ENCODE measurements around the gene TTC9B. TPM values are rescaled to one million over a fixed set of nuclear protein-coding genes. Genes with fewer than 3 reads are reported as not detected.
A peak's percentile ranks its signal among the peaks of the same experiment; 100 is the strongest.

The TTC9B gene
- total RNA-seq, 2 donors from 2014 or later: not detected

DNA sequence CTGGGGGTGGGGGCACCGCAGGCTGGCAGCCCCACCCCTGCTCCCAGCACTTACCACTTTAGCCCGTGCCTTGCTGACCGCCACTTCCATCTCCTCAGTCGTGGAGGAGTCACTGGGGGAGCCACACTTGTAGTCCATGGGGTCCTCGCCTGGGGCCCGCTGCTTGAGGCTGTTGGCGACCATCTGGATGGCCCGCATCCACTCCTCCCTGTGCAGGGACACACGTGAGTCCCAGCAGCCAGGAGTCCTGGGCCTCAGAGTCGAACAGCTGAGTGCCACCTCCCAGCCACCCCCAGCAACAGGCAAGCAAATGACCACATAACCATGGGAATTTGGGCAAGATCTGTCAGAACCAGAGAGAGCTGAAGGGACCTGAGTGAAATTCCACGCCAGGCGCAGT is 24.3 kb upstream of the TTC9B start:
- H3K36me3 ChIP-seq: peaks cover 38% of the 10 kb centered on the region
- TF ChIP-seq, protein P1, sequence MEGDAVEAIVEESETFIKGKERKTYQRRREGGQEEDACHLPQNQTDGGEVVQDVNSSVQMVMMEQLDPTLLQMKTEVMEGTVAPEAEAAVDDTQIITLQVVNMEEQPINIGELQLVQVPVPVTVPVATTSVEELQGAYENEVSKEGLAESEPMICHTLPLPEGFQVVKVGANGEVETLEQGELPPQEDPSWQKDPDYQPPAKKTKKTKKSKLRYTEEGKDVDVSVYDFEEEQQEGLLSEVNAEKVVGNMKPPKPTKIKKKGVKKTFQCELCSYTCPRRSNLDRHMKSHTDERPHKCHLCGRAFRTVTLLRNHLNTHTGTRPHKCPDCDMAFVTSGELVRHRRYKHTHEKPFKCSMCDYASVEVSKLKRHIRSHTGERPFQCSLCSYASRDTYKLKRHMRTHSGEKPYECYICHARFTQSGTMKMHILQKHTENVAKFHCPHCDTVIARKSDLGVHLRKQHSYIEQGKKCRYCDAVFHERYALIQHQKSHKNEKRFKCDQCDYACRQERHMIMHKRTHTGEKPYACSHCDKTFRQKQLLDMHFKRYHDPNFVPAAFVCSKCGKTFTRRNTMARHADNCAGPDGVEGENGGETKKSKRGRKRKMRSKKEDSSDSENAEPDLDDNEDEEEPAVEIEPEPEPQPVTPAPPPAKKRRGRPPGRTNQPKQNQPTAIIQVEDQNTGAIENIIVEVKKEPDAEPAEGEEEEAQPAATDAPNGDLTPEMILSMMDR (IDR thresholded peaks at IDR 0.05): no peak
- H3K9me3 ChIP-seq: no peaks in the 10 kb centered on the region
- H3K4me3 ChIP-seq: no peak overlapping the region
- peaks cover 0 to 44% of the 10 kb centered on the region in 2 donors for H3K4me1 ChIP-seq
- no peaks in the 10 kb centered on the region for H3K27me3 ChIP-seq
- no peak for DNase-seq (ENCODE audit: low spot score)
- H3K27ac ChIP-seq: peak overlapping the region; percentile 28 to 58

DNA sequence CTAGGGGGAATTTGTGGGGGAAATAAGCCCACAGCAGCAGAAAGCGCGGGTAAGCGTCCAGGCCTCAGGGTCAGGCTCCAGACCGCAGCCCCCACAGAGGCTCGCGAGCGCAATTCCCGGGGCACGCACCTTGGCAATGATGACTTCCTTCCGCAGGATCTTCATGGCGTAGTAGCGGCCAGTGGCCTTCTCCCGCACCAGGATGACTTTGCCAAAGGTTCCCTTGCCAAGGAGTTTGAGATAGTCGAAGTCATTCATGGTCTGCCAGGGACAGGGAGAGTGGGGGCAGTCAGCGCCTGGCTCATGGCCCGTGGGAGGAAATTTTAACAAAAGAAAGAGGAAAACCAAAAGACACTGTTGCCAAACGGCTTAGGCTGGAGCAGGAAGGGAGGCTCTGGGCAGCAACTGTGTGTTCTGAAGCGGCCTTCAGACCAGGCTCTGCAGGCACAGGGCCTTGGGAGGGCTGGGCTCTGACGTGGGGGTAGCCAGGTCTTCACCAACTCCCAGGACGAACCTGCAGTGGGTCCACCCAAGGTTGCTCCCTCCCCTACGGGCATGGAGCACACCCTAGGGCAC is 23.7 kb upstream of the TTC9B start:
- Histone ChIP-seq H3K4me1 (peaks cover 0 to 44% of the 10 kb centered on the region in 2 donors), H3K9me3 (no peaks in the 10 kb centered on the region), H3K36me3 (peaks cover 44% of the 10 kb centered on the region), H3K4me3 (no peak overlapping the region), H3K27ac (peak overlapping the region; percentile 28 to 58), H3K27me3 (no peaks in the 10 kb centered on the region)
- peak; percentile 87 for DNase-seq (ENCODE audit: low spot score)
- TF ChIP-seq, protein P1 (IDR thresholded peaks at IDR 0.05): no peak

DNA sequence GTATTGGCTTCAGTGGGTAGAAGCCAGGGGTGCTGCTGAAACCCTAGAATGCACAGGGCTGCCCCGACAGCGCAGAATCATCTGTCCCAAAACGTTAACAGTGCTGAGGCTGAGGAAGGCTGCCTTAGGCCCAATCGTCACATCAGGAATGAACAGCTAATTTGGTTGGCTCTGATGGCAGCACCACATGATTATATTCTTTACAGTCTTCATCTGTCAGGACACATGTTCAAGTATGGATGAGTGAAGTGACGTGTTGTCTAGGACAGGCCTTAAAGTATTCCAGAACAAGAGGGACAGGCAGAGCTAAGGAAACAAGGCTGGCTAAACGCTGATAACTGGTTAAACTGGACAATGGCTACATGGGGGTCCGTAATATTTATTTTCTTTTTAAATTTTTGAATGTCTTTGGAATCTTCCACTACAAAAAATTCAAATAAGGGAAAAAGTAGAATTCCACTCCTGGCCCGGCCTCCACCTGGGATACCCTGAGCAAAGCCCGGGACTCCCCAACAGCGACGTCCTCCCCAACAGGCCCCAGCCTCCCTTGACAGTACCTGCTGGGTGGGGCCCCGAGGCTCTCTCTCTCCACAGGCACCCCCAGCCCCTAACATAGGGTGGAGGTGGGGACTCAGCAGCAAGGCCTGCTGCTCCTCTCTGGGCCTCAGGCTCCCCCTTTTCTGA is 23.1 kb upstream of the TTC9B start:
- Histone ChIP-seq H3K36me3 (peaks cover 50% of the 10 kb centered on the region), H3K27me3 (no peaks in the 10 kb centered on the region), H3K4me3 (no peak overlapping the region), H3K9me3 (no peaks in the 10 kb centered on the region), H3K27ac (peak overlapping the region; percentile 28 to 58), H3K4me1 (peaks cover 0 to 43% of the 10 kb centered on the region in 2 donors)
- no peak for DNase-seq (ENCODE audit: low spot score)
- TF ChIP-seq, protein P1 (IDR thresholded peaks at IDR 0.05): no peak

DNA sequence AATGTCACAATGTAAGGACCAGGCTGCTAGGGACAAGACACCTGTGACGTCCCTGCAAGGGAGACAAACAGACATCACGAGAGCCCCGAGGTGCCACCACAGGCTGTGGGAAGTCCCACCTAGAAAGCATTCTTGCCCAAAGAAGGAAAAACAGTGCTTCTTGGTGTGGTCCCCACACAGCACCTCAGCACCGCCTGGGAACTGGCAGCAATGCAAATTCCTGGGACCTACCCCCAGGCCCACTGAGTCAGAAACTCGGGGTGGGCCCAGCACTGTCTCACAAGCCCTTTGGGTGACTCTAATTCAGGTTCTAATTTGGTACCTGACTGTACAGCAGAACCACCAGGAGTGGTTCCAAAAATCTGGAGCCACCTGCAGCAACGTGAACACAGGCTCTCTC is 22.1 kb upstream of the TTC9B start:
- Histone ChIP-seq H3K9me3 (no peaks in the 10 kb centered on the region), H3K36me3 (peaks cover 60% of the 10 kb centered on the region), H3K4me1 (peaks cover 0 to 34% of the 10 kb centered on the region in 2 donors), H3K27ac (no peak overlapping the region), H3K27me3 (no peaks in the 10 kb centered on the region), H3K4me3 (no peak overlapping the region)
- TF ChIP-seq, protein P1 (IDR thresholded peaks at IDR 0.05): no peak
- no peak for DNase-seq (ENCODE audit: low spot score)

DNA sequence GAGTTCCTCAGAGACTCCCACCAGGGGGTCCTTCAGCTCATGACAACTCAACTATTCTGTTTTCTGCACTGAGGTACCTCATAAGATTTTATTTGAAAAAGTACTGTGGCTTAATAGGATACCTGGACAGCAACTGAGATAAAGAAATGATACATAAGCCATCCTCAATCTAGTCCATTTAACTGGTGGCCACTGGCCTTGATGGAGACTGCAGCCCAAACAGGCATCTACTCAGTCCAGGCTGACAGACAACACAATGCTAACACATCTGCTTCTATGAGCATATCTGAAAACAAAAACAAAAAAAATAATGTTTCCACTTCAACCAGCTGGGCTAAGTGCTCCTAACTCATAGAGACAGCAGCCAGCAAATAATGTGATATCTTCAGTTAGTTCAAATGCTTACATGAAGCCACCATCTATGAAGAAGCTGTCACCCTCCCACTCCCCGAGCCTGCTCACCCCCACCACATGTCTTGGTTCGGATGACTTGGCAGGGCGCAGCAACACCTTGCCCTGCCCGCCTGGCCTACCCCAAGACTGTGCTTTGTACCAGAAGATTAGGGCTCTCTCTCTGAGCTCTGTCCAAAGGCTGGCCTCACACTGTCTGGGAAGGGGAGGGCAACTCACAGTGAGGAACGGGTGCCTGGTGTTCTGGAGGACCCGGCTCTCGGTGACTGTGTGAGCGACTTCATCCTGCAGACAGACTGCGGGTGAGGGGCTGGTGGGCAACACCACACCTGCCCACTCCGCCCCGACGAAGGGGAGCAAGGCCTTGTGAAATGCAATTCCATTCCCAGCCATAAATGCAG is 21.4 kb upstream of the TTC9B start:
- no peak for DNase-seq (ENCODE audit: low spot score)
- Histone ChIP-seq H3K27ac (no peak overlapping the region), H3K9me3 (no peaks in the 10 kb centered on the region), H3K4me3 (no peak overlapping the region), H3K27me3 (no peaks in the 10 kb centered on the region), H3K4me1 (peaks cover 0 to 27% of the 10 kb centered on the region in 2 donors), H3K36me3 (peaks cover 67% of the 10 kb centered on the region)
- TF ChIP-seq, protein P1 (IDR thresholded peaks at IDR 0.05): no peak

Data from right atrium auricular region (tissue), 2 donors.